Progenitor cell of endocrine pancreas (in vitro differentiated cells): Measurements from ENCODE around the gene DENND6A. TPM values are rescaled to one million over a fixed set of nuclear protein-coding genes. Genes with fewer than 3 reads are reported as not detected.
"Not testable (repeated sequence)": the region's sequence is repeated elsewhere in the genome, so short reads cannot be mapped to it uniquely, and the experiment has no call there.

Source experiments
- DNase-seq: peaks from one replicate; pipeline ENCODE4 v3.0.0; 2021; ENCODE audit warnings: low spot score; ENCODE audit not compliant: unreplicated experiment
- H3K27ac Mint-ChIP-seq: 2 replicates; pipeline ENCODE4 v1.8.0; 2021; ENCODE audit warnings: mild to moderate bottlenecking, moderate library complexity, mixed read lengths
- H3K27me3 Mint-ChIP-seq: 2 replicates; pipeline ENCODE4 v1.8.0; 2021; ENCODE audit warnings: mixed read lengths
- H3K36me3 Mint-ChIP-seq: 2 replicates; pipeline ENCODE4 v1.8.0; 2022; ENCODE audit warnings: mixed read lengths; ENCODE audit not compliant: insufficient read depth
- H3K4me1 Mint-ChIP-seq: 2 replicates; pipeline ENCODE4 v1.8.0; 2021; ENCODE audit warnings: low read depth, mixed read lengths
- H3K4me3 Mint-ChIP-seq: 2 replicates; pipeline ENCODE4 v1.8.0; 2021; ENCODE audit warnings: low read depth, mild to moderate bottlenecking, moderate library complexity, mixed read lengths
- H3K9me3 Mint-ChIP-seq: 2 replicates; pipeline ENCODE4 v1.8.0; 2021; ENCODE audit warnings: low read depth, mixed read lengths
- CTCF ChIP-seq: fragments of 200-600 bp; sonication (generic); IDR thresholded peaks from one replicate; pipeline ENCODE4 v1.5.0; 2021; ENCODE audit warnings: antibody characterized with exemption, mild to moderate bottlenecking; ENCODE audit not compliant: unreplicated experiment
- total RNA-seq: library from RNA; stranded (reverse); gene quantifications from 2 replicates; pipeline ENCODE4 v1.2.1, GENCODE V29; 2021

The DENND6A gene
- total RNA-seq, 1 donor from 2014 or later: 29.1 TPM

GRCh38 chr3:57709031-57709430, 16.2 kb upstream of the DENND6A start:
- TF ChIP-seq CTCF: no peak
- no peak for DNase-seq
- H3K4me3 Mint-ChIP-seq: no peak overlapping the region
- no peaks in the 10 kb centered on the region for H3K4me1 Mint-ChIP-seq
- H3K27me3 Mint-ChIP-seq: no peaks in the 10 kb centered on the region
- no peak overlapping the region for H3K27ac Mint-ChIP-seq
- no peaks in the 10 kb centered on the region for H3K36me3 Mint-ChIP-seq
- H3K9me3 Mint-ChIP-seq: no peaks in the 10 kb centered on the region

- H3K4me1 Mint-ChIP-seq: no peaks in the 10 kb centered on the region
- no peaks in the 10 kb centered on the region for H3K9me3 Mint-ChIP-seq
- H3K27me3 Mint-ChIP-seq: no peaks in the 10 kb centered on the region
- no peak for DNase-seq
- H3K36me3 Mint-ChIP-seq: no peaks in the 10 kb centered on the region
- TF ChIP-seq CTCF: no peak
- H3K4me3 Mint-ChIP-seq: no peak overlapping the region
- no peak overlapping the region for H3K27ac Mint-ChIP-seq
Measured at GRCh38 chr3:57706462-57706861, 13.6 kb upstream of the DENND6A start.

GRCh38 chr3:57705351-57705750, 12.5 kb upstream of the DENND6A start:
- H3K36me3 Mint-ChIP-seq, H3K9me3 Mint-ChIP-seq, H3K4me3 Mint-ChIP-seq, H3K27ac Mint-ChIP-seq, H3K4me1 Mint-ChIP-seq, H3K27me3 Mint-ChIP-seq, DNase-seq: not testable (repeated sequence)

GRCh38 chr3:57701781-57702180, 8.9 kb upstream of the DENND6A start:
- no peak overlapping the region for H3K27ac Mint-ChIP-seq
- DNase-seq: no peak
- no peaks in the 10 kb centered on the region for H3K4me1 Mint-ChIP-seq
- H3K36me3 Mint-ChIP-seq: no peaks in the 10 kb centered on the region
- TF ChIP-seq CTCF: no peak
- H3K4me3 Mint-ChIP-seq: no peak overlapping the region
- H3K27me3 Mint-ChIP-seq: no peaks in the 10 kb centered on the region
- no peaks in the 10 kb centered on the region for H3K9me3 Mint-ChIP-seq

GRCh38 chr3:57700737-57701136, 7.9 kb upstream of the DENND6A start:
- Mint-ChIP-seq H3K27ac (no peak overlapping the region), H3K4me1 (no peaks in the 10 kb centered on the region), H3K4me3 (no peak overlapping the region), H3K36me3 (no peaks in the 10 kb centered on the region), H3K9me3 (no peaks in the 10 kb centered on the region), H3K27me3 (no peaks in the 10 kb centered on the region)
- TF ChIP-seq CTCF: no peak
- DNase-seq: no peak

GRCh38 chr3:57699591-57699990, 6.7 kb upstream of the DENND6A start:
- H3K36me3 Mint-ChIP-seq: no peaks in the 10 kb centered on the region

More at GRCh38 chr3:57699591-57699990, 6.7 kb upstream of the DENND6A start:
- Mint-ChIP-seq H3K27ac (no peak overlapping the region), H3K4me3 (no peak overlapping the region), H3K9me3 (no peaks in the 10 kb centered on the region), H3K27me3 (no peaks in the 10 kb centered on the region), H3K4me1 (no peaks in the 10 kb centered on the region)
- TF ChIP-seq CTCF: no peak
- no peak for DNase-seq
